HepG2 (cell line): ENCODE data around the gene CALML6. TPM values are rescaled to one million over a fixed set of nuclear protein-coding genes. Genes with fewer than 3 reads are reported as not detected.

Experiments used
- ATF5 ChIP-seq: sonication (generic); formaldehyde crosslinking; IDR thresholded peaks from 2 replicates; pipeline ENCODE4 v1.4.0; 2020; ENCODE audit warnings: mild to moderate bottlenecking, low read depth, missing genetic modification reagents
- EED ChIP-seq: sonication (generic); formaldehyde crosslinking; IDR thresholded peaks from 2 replicates; pipeline ENCODE4 v1.5.0; 2020; ENCODE audit warnings: mild to moderate bottlenecking, missing genetic modification reagents
- ELF3 ChIP-seq: IDR thresholded peaks from 2 replicates; pipeline ENCODE4 v1.6.1; 2016; ENCODE audit warnings: missing genetic modification reagents, missing compliant biosample characterization
- FOXO4 ChIP-seq: sonication (generic); formaldehyde crosslinking; conservative IDR thresholded peaks from 2 replicates; pipeline ENCODE4 v1.8.1; 2023; ENCODE audit warnings: missing genetic modification reagents
- HES4 ChIP-seq: sonication (generic); formaldehyde crosslinking; IDR thresholded peaks from 2 replicates; pipeline ENCODE4 v1.9.0; 2021; ENCODE audit warnings: mild to moderate bottlenecking, missing genetic modification reagents, borderline replicate concordance
- HOXA9 ChIP-seq: sonication (generic); formaldehyde crosslinking; IDR thresholded peaks from 2 replicates; pipeline ENCODE4 v1.8.1; 2022; ENCODE audit warnings: missing genetic modification reagents, mild to moderate bottlenecking, moderate library complexity, borderline replicate concordance
- PHF5A ChIP-seq: IDR thresholded peaks from one replicate; pipeline ENCODE4 v1.6.1; 2018; ENCODE audit warnings: low read depth, missing genetic modification reagents; ENCODE audit not compliant: unreplicated experiment
- RAD21 ChIP-seq: fragments of 450-650 bp; formaldehyde crosslinking; IDR thresholded peaks from 2 replicates; pipeline ENCODE4 v1.5.0; 2020; ENCODE audit warnings: mild to moderate bottlenecking
- RCOR2 ChIP-seq: IDR thresholded peaks from 2 replicates; pipeline ENCODE4 v1.6.1; 2016; ENCODE audit warnings: missing biosample characterization, missing genetic modification reagents
- ZBED4 ChIP-seq: sonication (generic); formaldehyde crosslinking; IDR thresholded peaks from 2 replicates; pipeline ENCODE4 v1.4.0; 2020; ENCODE audit warnings: missing genetic modification reagents, borderline replicate concordance
- ZEB1 ChIP-seq: IDR thresholded peaks from 2 replicates; pipeline ENCODE4 v1.6.1; 2012; ENCODE audit warnings: mild to moderate bottlenecking, low read depth, inconsistent platforms; ENCODE audit not compliant: insufficient replicate concordance
- ZNF142 ChIP-seq: sonication (generic); formaldehyde crosslinking; IDR thresholded peaks from 2 replicates; pipeline ENCODE4 v1.4.0; 2020; ENCODE audit warnings: missing genetic modification reagents
- ZNF709 ChIP-seq: sonication (generic); formaldehyde crosslinking; IDR thresholded peaks from 2 replicates; pipeline ENCODE4 v1.5.0; 2020; ENCODE audit warnings: mild to moderate bottlenecking, missing genetic modification reagents
- ZNF891 ChIP-seq: sonication (generic); formaldehyde crosslinking; IDR thresholded peaks from 2 replicates; pipeline ENCODE4 v1.5.0; 2020; ENCODE audit warnings: mild to moderate bottlenecking, missing genetic modification reagents
- polyA plus RNA-seq, 8 experiments: library from polyadenylated mRNA; depleted of rRNA in 3 of 8; stranded (reverse) in 7 of 8; unstranded in 1 of 8; fragments of >200 nt; fragmentation: Illumina TruSeq in 4 of 8; extraction: Trizol in 4 of 8; gene quantifications; 2 replicates each; pipeline versions ENCODE4 v1.2.1 to v1.2.3, GENCODE V29; 2011 to 2016; ENCODE audit warnings: low read depth in 4 of 8, missing spikeins in 1 of 8, mixed read lengths in 1 of 8; ENCODE audit not compliant: insufficient read depth in 1 of 8
- total RNA-seq, 5 experiments: library from RNA; depleted of rRNA; stranded (reverse); fragments of >200 nt; fragmentation: Illumina TruSeq; extraction: Trizol; gene quantifications; 2 replicates each; pipeline ENCODE4 v1.2.3, GENCODE V29; 2016; ENCODE audit warnings: low read depth in 1 of 5

The CALML6 gene
- total and polyA plus RNA-seq, 2 of the 13 experiments (the other 11 are each of a cell fraction or from before 2014, with no cell fraction given): 0.11 to 0.12 TPM

- TF ChIP-seq ZEB1 (no peak), HOXA9 (CRISPR knock-in tag) (no peak), ATF5 (CRISPR knock-in tag) (no peak), EED (CRISPR knock-in tag) (no peak), RCOR2 (CRISPR knock-in tag) (no peak), PHF5A (CRISPR knock-in tag) (no peak), ZNF142 (CRISPR knock-in tag) (no peak), ZNF709 (peak; percentile 76; the same call in 1 of the 2 replicates), HES4 (CRISPR knock-in tag) (no peak), ELF3 (CRISPR knock-in tag) (no peak), RAD21 (CRISPR knock-in tag) (no peak), FOXO4 (CRISPR knock-in tag) (no peak), ZBED4 (CRISPR knock-in tag) (no peak), ZNF891 (CRISPR knock-in tag) (no peak)
Observed at GRCh38 chr1:1920057-1920607, 5.1 kb downstream of the CALML6 start (continued).
